HFF-Myc (cell line): ENCODE measurements around the gene PRDM13.
"Not testable (repeated sequence)": the region's sequence is repeated elsewhere in the genome, so short reads cannot be mapped to it uniquely, and the experiment has no call there.

ENCODE experiments used
- DNase-seq: peaks from one replicate; pipeline ENCODE4 v3.0.0-alpha.2; 2011; ENCODE audit warnings: low read depth; ENCODE audit errors: extremely low read depth
- H3K4me3 ChIP-seq: replicated peaks from 2 replicates; pipeline ENCODE4 v1.5.1; 2011; ENCODE audit warnings: low read depth, mild to moderate bottlenecking, control low read depth, low read length
- CTCF ChIP-seq: IDR thresholded peaks from 2 replicates; pipeline ENCODE4 v1.5.1; 2012; ENCODE audit warnings: mild to moderate bottlenecking, low read depth, low read length, control low read depth; ENCODE audit errors: missing control alignments

The PRDM13 gene

DNA sequence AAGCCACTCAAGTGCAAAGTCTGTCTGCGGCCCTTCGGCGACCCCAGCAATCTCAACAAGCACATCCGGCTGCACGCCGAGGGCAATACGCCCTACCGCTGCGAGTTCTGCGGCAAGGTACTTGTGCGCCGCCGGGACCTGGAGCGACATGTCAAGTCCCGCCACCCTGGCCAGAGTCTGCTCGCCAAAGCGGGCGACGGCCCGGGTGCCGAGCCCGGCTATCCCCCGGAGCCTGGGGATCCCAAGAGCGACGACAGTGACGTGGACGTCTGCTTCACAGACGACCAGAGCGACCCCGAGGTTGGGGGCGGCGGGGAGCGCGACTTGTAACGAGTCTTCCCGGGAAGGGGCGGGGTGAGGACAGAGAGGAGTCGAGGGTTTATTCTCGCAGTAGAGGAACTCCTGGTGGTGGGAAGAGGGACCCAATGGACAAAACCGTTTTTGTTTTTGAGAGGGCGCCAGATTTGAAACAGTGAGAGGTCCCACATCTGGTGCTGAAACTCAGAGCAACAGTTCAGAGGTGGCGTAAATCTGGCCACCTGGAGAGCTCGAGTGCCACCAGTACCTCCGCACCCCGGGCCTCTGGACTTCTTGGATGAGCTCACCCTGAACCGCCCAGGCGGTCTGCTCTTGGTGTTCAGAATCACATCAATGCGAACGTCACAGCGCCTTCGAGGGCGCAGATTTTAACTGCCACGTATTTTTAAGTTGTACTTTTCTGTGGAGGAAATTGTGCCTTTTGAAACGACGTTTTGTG lies 8.0 kb downstream of the PRDM13 start:
- peak overlapping the region; percentile 24; the same call in 1 of the 2 replicates for H3K4me3 ChIP-seq
- no peak for TF ChIP-seq CTCF
- no peak for DNase-seq

GRCh38 chr6:99617131-99617530 lies 10.5 kb downstream of the PRDM13 start:
- TF ChIP-seq CTCF = no peak
- no peak for DNase-seq
- H3K4me3 ChIP-seq = no peak overlapping the region

DNA sequence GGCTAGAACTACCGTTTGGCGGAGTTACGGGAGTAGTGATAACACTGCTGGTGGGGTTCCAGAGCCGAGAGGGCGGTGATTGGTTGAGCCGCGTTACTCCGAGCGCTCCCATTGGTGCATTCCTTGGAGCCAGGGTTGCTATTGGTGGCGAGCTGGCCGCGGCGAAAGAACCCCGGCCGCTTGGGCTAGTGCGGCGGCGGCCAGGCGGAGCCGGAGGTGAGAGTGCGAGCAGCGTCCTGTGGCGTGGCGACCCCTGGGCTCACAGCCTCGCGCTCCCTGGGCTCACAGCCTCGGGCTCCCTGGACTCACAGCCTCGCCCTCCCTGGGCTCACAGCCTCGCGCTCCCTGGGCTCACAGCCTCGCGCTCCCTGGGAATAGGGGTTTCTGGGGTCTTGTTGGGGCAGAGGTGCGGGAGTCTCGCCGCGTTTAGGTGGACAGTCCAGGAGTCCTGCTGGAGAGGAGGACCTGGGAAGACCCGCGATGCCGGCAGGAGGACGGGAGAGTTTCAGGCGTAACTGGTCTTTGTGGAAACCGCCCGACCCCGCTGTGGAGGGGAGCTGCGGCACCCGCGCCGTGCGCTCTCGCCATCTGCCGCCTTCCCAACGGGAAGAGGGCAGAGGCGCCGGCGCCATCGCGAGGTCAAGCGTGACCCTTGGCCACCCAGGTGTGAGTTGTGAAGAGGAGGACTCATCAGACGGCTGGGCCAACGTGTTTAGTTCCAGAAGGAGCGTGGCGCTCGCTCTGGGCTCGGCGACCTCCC lies 12.2 kb downstream of the PRDM13 start:
- H3K4me3 ChIP-seq = no peak overlapping the region
- DNase-seq = no peak
- TF ChIP-seq CTCF = no peak

GRCh38 chr6:99619409-99619762 lies 12.8 kb downstream of the PRDM13 start:
- DNase-seq = no peak
- no peak overlapping the region for H3K4me3 ChIP-seq
- TF ChIP-seq CTCF = no peak

- H3K4me3 ChIP-seq, DNase-seq: not testable (repeated sequence)
Measured at GRCh38 chr6:99622044-99622443, 15.4 kb downstream of the PRDM13 start.

GRCh38 chr6:99629293-99629692 lies 22.7 kb downstream of the PRDM13 start:
- H3K4me3 ChIP-seq = no peak overlapping the region
- no peak for DNase-seq
- no peak for TF ChIP-seq CTCF

- no peak for DNase-seq
- H3K4me3 ChIP-seq = no peak overlapping the region
- no peak for TF ChIP-seq CTCF
Measured at GRCh38 chr6:99637629-99638028, 31.0 kb downstream of the PRDM13 start.

DNA sequence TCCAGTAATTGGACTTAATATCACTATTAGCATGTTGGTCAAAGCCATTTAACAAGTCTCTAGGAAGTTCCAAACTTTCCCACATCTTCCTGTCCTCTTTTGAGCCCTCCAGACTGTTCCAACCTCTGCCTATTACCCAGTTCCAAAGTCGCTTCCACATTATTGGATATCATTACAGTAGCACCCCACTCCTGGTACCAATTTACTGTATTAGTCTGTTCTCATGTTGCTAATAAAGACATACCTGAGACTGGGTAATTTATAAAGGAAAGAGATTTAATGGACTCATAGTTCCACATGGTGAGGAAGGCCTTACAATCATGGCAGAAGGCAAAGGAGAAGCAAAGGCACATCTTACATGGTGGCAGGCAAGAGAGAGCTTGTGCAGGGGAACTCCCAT lies 31.7 kb downstream of the PRDM13 start:
- DNase-seq, H3K4me3 ChIP-seq: not testable (repeated sequence)
